Lower leg skin (tissue), 4 donors: Measurements from ENCODE around the gene RAPGEF4. TPM values are rescaled to one million over a fixed set of nuclear protein-coding genes. Genes with fewer than 3 reads are reported as not detected.

Experiments
- DNase-seq, 2 donors: peaks; one replicate each; pipeline ENCODE4 v3.0.0-alpha.2; 2019; ENCODE audit warnings: low spot score in 2 of 2
- H3K4me3 ChIP-seq: fragments of 200-600 bp; sonication (generic); 2 replicates; pipeline ENCODE4 v1.5.1; 2017; ENCODE audit warnings: mild to moderate bottlenecking, low read depth; ENCODE audit not compliant: poor library complexity, severe bottlenecking
- CTCF ChIP-seq, 3 donors: fragments of 450-650 bp; IDR thresholded peaks; one replicate each; pipeline ENCODE4 v1.5.1; 2016; ENCODE audit warnings: antibody characterized with exemption in 3 of 3, mild to moderate bottlenecking in 3 of 3, moderate library complexity in 2 of 3
- POLR2A ChIP-seq, 2 donors: fragments of 450-650 bp; IDR thresholded peaks; one replicate each; pipeline ENCODE4 v1.6.1; 2016 to 2017; ENCODE audit warnings: antibody characterized with exemption in 2 of 2, mild to moderate bottlenecking in 1 of 2, moderate library complexity in 1 of 2
- WGBS, 2 donors: methylation state at CpG; one replicate each; pipeline ENCODE4 v1.1.5; 2018; 5-methylcytosine and 5-hydroxymethylcytosine counted together
- intact Hi-C: fragments of 100-400 bp; cut with DNase I; formaldehyde crosslinking; loops from one replicate; pipeline ENCODE4 v1.15.0; 2023; ENCODE audit warnings: low total_unique reads
- total RNA-seq, 4 donors: library from RNA; depleted of rRNA; stranded (reverse); fragments of >200 nt; gene quantifications; one replicate each; pipeline ENCODE4 v1.1.0, GENCODE V29; 2016

Gene RAPGEF4
- total RNA-seq, 4 donors from 2014 or later = 15.5 to 25.8 (median 25.0) TPM

GRCh38 chr2:172709566-172710291 lies 25.9 kb upstream of the RAPGEF4 start:
- no peak overlapping the region for H3K4me3 ChIP-seq
- DNase-seq = no peak
- TF ChIP-seq CTCF (IDR thresholded peaks at IDR 0.05) = no peak
- TF ChIP-seq POLR2A (IDR thresholded peaks at IDR 0.05) = no peak
- 78 to 80% methylated on average over 11 of the region's 11 CpGs for WGBS, 2 donors
- intact Hi-C loops = no loop called here

GRCh38 chr2:172710584-172711047 lies 25.0 kb upstream of the RAPGEF4 start:
- no peak for DNase-seq
- WGBS, 2 donors = 33 to 34% methylated on average over 2 of the region's 2 CpGs
- no peak overlapping the region for H3K4me3 ChIP-seq
- no peak for TF ChIP-seq CTCF (IDR thresholded peaks at IDR 0.05)
- no peak for TF ChIP-seq POLR2A (IDR thresholded peaks at IDR 0.05)
- intact Hi-C loops = no loop called here

GRCh38 chr2:172711110-172711509 lies 24.5 kb upstream of the RAPGEF4 start:
- DNase-seq = no peak
- intact Hi-C loops = no loop called here
- TF ChIP-seq POLR2A (IDR thresholded peaks at IDR 0.05) = no peak
- no peak for TF ChIP-seq CTCF (IDR thresholded peaks at IDR 0.05)
- WGBS, 2 donors = 79 to 82% methylated on average over 1 of the region's 1 CpG
- H3K4me3 ChIP-seq = no peak overlapping the region

GRCh38 chr2:172712251-172712650 lies 23.4 kb upstream of the RAPGEF4 start:
- H3K4me3 ChIP-seq = no peak overlapping the region
- WGBS, 2 donors = 84 to 95% methylated on average over 13 of the region's 13 CpGs
- intact Hi-C loops = no loop called here
- no peak for TF ChIP-seq POLR2A (IDR thresholded peaks at IDR 0.05)
- no peak for TF ChIP-seq CTCF (IDR thresholded peaks at IDR 0.05)
- no peak for DNase-seq

GRCh38 chr2:172713365-172713875 lies 22.2 kb upstream of the RAPGEF4 start:
- no peak for DNase-seq
- TF ChIP-seq CTCF (IDR thresholded peaks at IDR 0.05) (no peak), POLR2A (IDR thresholded peaks at IDR 0.05) (no peak)
- no peak overlapping the region for H3K4me3 ChIP-seq
- intact Hi-C loops = no loop called here
- whole genome bisulfite sequencing, 2 donors = 86 to 87% methylated on average over 15 to 16 of the region's 16 CpGs
